ENCODE measurements around the gene ALK.

DNA sequence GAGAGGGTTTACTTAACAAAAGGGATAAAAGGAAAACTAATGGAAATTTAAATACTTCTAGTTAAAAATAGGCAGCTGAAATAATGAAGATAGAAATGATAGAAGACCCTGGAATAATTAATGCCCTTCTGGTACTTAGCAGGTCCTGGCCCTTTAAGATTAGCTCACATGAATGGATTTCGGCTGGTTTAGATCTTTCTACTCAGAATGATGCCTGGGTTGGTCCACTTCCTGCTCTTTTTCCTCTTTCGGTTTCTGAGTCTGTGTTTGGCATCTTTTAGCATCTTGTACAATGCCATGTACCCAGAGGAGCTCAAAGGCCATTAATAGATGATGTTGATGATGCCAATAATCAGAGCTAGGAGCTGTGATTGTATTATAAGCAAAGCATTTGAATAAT is 515.7 kb downstream of the ALK start:
- TF ChIP-seq, protein P1, sequence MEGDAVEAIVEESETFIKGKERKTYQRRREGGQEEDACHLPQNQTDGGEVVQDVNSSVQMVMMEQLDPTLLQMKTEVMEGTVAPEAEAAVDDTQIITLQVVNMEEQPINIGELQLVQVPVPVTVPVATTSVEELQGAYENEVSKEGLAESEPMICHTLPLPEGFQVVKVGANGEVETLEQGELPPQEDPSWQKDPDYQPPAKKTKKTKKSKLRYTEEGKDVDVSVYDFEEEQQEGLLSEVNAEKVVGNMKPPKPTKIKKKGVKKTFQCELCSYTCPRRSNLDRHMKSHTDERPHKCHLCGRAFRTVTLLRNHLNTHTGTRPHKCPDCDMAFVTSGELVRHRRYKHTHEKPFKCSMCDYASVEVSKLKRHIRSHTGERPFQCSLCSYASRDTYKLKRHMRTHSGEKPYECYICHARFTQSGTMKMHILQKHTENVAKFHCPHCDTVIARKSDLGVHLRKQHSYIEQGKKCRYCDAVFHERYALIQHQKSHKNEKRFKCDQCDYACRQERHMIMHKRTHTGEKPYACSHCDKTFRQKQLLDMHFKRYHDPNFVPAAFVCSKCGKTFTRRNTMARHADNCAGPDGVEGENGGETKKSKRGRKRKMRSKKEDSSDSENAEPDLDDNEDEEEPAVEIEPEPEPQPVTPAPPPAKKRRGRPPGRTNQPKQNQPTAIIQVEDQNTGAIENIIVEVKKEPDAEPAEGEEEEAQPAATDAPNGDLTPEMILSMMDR (conservative IDR thresholded peaks at IDR 0.05 in 1 of 2, IDR thresholded peaks at IDR 0.05 in 1 of 2; ENCODE audit: low read depth in 1 of 2, low read length in 2 of 2): no peak
- TF ChIP-seq EZH2 (IDR thresholded peaks at IDR 0.05; ENCODE audit: low read length, missing control alignments): no peak
